Kidney (tissue), 14 donors: Measurements from ENCODE around the gene NLRC4. TPM values are rescaled to one million over a fixed set of nuclear protein-coding genes. Genes with fewer than 3 reads are reported as not detected.
A peak's percentile ranks its signal among the peaks of the same experiment; 100 is the strongest.

Experiments
- DNase-seq, 5 donors: peaks; one replicate each; pipeline ENCODE4 v3.0.0-alpha.2; 2013 to 2020
- FAIRE-seq: peaks from 2 replicates; lab custom pipeline; 2012; peaks lifted over from hg19 to GRCh38; lab: Jason Lieb, UNC
- H3K27ac ChIP-seq, 2 donors: one replicate each; pipeline ENCODE4 v1.7.0; 2013; ENCODE audit warnings: low read depth in 2 of 2, low read length in 2 of 2, inconsistent platforms in 1 of 2
- H3K27me3 ChIP-seq: one replicate; pipeline ENCODE4 v1.7.1; 2013; ENCODE audit warnings: low read length, inconsistent platforms; ENCODE audit not compliant: control insufficient read depth, insufficient read depth
- H3K36me3 ChIP-seq, 3 donors: one replicate each; pipeline versions ENCODE4 v1.7.0 to v1.7.1; 2013; ENCODE audit warnings: low read length in 3 of 3, control low read depth in 1 of 3, inconsistent platforms in 1 of 3; ENCODE audit not compliant: insufficient read depth in 3 of 3, control insufficient read depth in 2 of 3
- H3K4me1 ChIP-seq, 3 donors: one replicate each; pipeline versions ENCODE4 v1.7.0 to v1.7.1; 2013; ENCODE audit warnings: low read length in 3 of 3, inconsistent platforms in 1 of 3, low read depth in 1 of 3; ENCODE audit not compliant: control insufficient read depth in 2 of 3, insufficient read depth in 2 of 3
- H3K4me3 ChIP-seq, 3 donors: one replicate each; pipeline versions ENCODE4 v1.7.0 to v1.8.1; 2013; ENCODE audit warnings: low read length in 3 of 3, control low read depth in 1 of 3, inconsistent platforms in 1 of 3
- H3K9ac ChIP-seq, 3 donors: one replicate each; pipeline versions ENCODE4 v1.7.0 to v1.7.1; 2013; ENCODE audit warnings: low read length in 3 of 3, control low read depth in 1 of 3, inconsistent platforms in 1 of 3
- H3K9me3 ChIP-seq, 3 donors: one replicate each; pipeline versions ENCODE4 v1.7.0 to v1.7.1; 2013; ENCODE audit warnings: low read length in 3 of 3, control low read depth in 1 of 3, inconsistent platforms in 1 of 3; ENCODE audit not compliant: control insufficient read depth in 2 of 3, insufficient read depth in 1 of 3
- CTCF ChIP-seq: IDR thresholded peaks from 3 replicates; pipeline ENCODE4 v1.5.1; 2012; ENCODE audit warnings: mild to moderate bottlenecking, moderate library complexity, borderline replicate concordance; ENCODE audit not compliant: insufficient read depth; ENCODE audit errors: extremely low read depth
- intact Hi-C: fragments of 100-400 bp; cut with DNase I; formaldehyde crosslinking; loops from one replicate; pipeline ENCODE4 v1.11.1; 2022
- polyA plus RNA-seq: library from polyadenylated mRNA; stranded (reverse); fragments of 350-450 nt; fragmentation: Illumina TruSeq; extraction: RNeasy Lipid Tissue Mini Kit (QIAGEN cat#74804); gene quantifications from one replicate; pipeline ENCODE4 v1.2.3, GENCODE V29; 2014; ENCODE audit warnings: low read depth, low replicate concordance; ENCODE audit not compliant: insufficient read depth
- total RNA-seq: library from RNA; stranded (reverse); fragmentation: NEBNext Ultra II Directional; extraction: Animal tissue kit (Norgen Biotek cat#: 25700); gene quantifications from one replicate; pipeline ENCODE4 v1.2.1, GENCODE V29; 2021
- donor health status: control.
- donor health status: control.
- donor health status: control.
- donor health status: control.
- donor health status: control.
- donor health status: DM: yes; HTN: yes; CAD: no.
- donor health status: Normal renal cell carcinoma (clear cell type).

The NLRC4 gene
- total and polyA plus RNA-seq, 2 donors from 2014 or later: 0.49 to 2.3 TPM

GRCh38 chr2:32291746-32292145 lies 27.1 kb upstream of the NLRC4 start:
- Histone ChIP-seq H3K27ac (no peak overlapping the region), H3K27me3 (no peaks in the 10 kb centered on the region), H3K4me3 (no peak overlapping the region), H3K36me3 (peaks cover 0 to 15% (median 0%) of the 10 kb centered on the region in 3 donors), H3K4me1 (peaks cover 0 to 6% (median 0%) of the 10 kb centered on the region in 3 donors), H3K9me3 (no peaks in the 10 kb centered on the region), H3K9ac (no peak overlapping the region)
- FAIRE-seq (no peak), DNase-seq (no peak)
- TF ChIP-seq CTCF: no peak
- intact Hi-C loops: no loop called here

- H3K27me3 ChIP-seq: no peaks in the 10 kb centered on the region
- DNase-seq: no peak
- no peak overlapping the region for H3K27ac ChIP-seq
- H3K4me3 ChIP-seq: no peak overlapping the region
- H3K9me3 ChIP-seq: no peaks in the 10 kb centered on the region
- no peak overlapping the region for H3K9ac ChIP-seq
- intact Hi-C loops: no loop called here
- peaks cover 0 to 6% (median 0%) of the 10 kb centered on the region in 3 donors for H3K4me1 ChIP-seq
- H3K36me3 ChIP-seq: peaks cover 0 to 5% (median 0%) of the 10 kb centered on the region in 3 donors
- no peak for TF ChIP-seq CTCF
- peak; percentile 51 for FAIRE-seq
These were observed 25.3 kb upstream of the NLRC4 start for GRCh38 chr2:32290000-32290339.

GRCh38 chr2:32289165-32289999 lies 24.7 kb upstream of the NLRC4 start:
- no peak overlapping the region for H3K27ac ChIP-seq
- FAIRE-seq (no peak), DNase-seq (no peak)
- no peak overlapping the region for H3K9ac ChIP-seq
- no peaks in the 10 kb centered on the region for H3K9me3 ChIP-seq
- peaks cover 0 to 6% (median 0%) of the 10 kb centered on the region in 3 donors for H3K4me1 ChIP-seq
- no peaks in the 10 kb centered on the region for H3K27me3 ChIP-seq
- TF ChIP-seq CTCF: no peak
- peaks cover 0 to 5% (median 0%) of the 10 kb centered on the region in 3 donors for H3K36me3 ChIP-seq
- intact Hi-C loops: no loop called here
- no peak overlapping the region for H3K4me3 ChIP-seq
